Aorta (tissue), 5 donors: Measurements from ENCODE around the gene COPS9. TPM values are rescaled to one million over a fixed set of nuclear protein-coding genes. Genes with fewer than 3 reads are reported as not detected.

Experiments used
- ATAC-seq: fragments of 200-7000 bp; cut with Tn5 transposase; one replicate; pipeline ENCODE4 v1.9.1; 2022; ENCODE audit warnings: moderate library complexity; ENCODE audit not compliant: low FRiP score
- DNase-seq, 2 donors: peaks; one replicate each; pipeline ENCODE4 v3.0.0-alpha.2; 2020
- H3K27ac ChIP-seq, 2 donors: one replicate each; pipeline ENCODE4 v1.5.1; 2013; ENCODE audit warnings: low read length in 2 of 2, mild to moderate bottlenecking in 2 of 2, moderate library complexity in 2 of 2, control low read depth in 1 of 2, inconsistent platforms in 1 of 2, low read depth in 1 of 2
- H3K27me3 ChIP-seq, 2 donors: one replicate each; pipeline ENCODE4 v1.6.1; 2013; ENCODE audit warnings: control low read depth in 1 of 2, low read length in 1 of 2, mild to moderate bottlenecking in 1 of 2, moderate library complexity in 1 of 2; ENCODE audit not compliant: insufficient read depth in 2 of 2, control insufficient read depth in 1 of 2
- H3K36me3 ChIP-seq, 2 donors: one replicate each; pipeline ENCODE4 v1.6.1; 2013; ENCODE audit warnings: control low read depth in 1 of 2, low read length in 1 of 2, mild to moderate bottlenecking in 1 of 2; ENCODE audit not compliant: insufficient read depth in 2 of 2, control insufficient read depth in 1 of 2
- H3K4me1 ChIP-seq, 2 donors: one replicate each; pipeline ENCODE4 v1.6.1; 2013; ENCODE audit warnings: low read length in 2 of 2, control low read depth in 1 of 2, mild to moderate bottlenecking in 1 of 2, moderate library complexity in 1 of 2; ENCODE audit not compliant: insufficient read depth in 2 of 2, control insufficient read depth in 1 of 2
- H3K4me3 ChIP-seq, 2 donors: one replicate each; pipeline ENCODE4 v1.5.1; 2013; ENCODE audit warnings: low read length in 2 of 2, control low read depth in 1 of 2, mild to moderate bottlenecking in 1 of 2
- H3K9me3 ChIP-seq: one replicate; pipeline ENCODE4 v1.6.1; 2013; ENCODE audit warnings: mild to moderate bottlenecking, low read length; ENCODE audit not compliant: control insufficient read depth
- WGBS, 2 donors: extraction: QIAGEN DNeasy Blood & Tissue Kit; methylation state at CpG; one replicate each; pipeline ENCODE4 v1.1.7; 2013; 5-methylcytosine and 5-hydroxymethylcytosine counted together
- intact Hi-C, 2 donors: fragments of 100-400 bp; cut with DNase I; formaldehyde crosslinking; loops; one replicate each; pipeline versions ENCODE4 v1.14.2 to v1.15.0; 2022
- polyA plus RNA-seq, 2 donors: library from polyadenylated mRNA; stranded (reverse); fragments of 200-250 nt; gene quantifications; one replicate each; pipeline ENCODE4 v1.2.3, GENCODE V29; 2013
- total RNA-seq, 2 donors: library from RNA; stranded (reverse); fragmentation: NEBNext Ultra II Directional; extraction: Animal tissue kit (Norgen Biotek cat#: 25700); gene quantifications; one replicate each; pipeline ENCODE4 v1.2.1, GENCODE V29; 2021
- donor health status: healthy with polysubstance abuse.
- donor health status: Bipolar disorder and iron deficiency.
- donor health status: DM: no; HTN: no; CAD: no.
- donor health status: DM: no; HTN: no; CAD: no.
- donor health status: DM: yes; HTN: yes; CAD: no.

The COPS9 gene
- total and polyA plus RNA-seq, 4 donors: 83.7 to 787 (median 254) TPM

DNA sequence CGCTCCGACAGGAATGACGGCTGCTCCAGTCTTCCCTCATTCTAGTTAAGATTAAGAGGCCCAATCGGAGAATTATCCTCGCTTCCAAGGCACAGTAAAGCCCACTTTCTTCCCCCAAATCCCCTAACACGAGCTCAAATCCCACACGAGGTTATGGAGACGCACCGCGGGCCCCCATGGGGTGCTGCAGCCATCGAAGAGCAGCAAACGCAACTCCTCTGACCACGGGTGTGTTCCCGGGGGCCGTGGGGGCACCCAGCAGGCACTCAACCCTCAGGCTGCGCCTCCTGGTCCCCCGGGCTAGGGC is 446 bp downstream of the COPS9 start:
- WGBS, 2 donors: 1 to 2% methylated on average over 17 of the region's 17 CpGs
- intact Hi-C loops: no loop called here
- ATAC-seq: no peak

GRCh38 chr2:240134956-240135520 is 1.1 kb downstream of the COPS9 start:
- no peaks in the 10 kb centered on the region for H3K27me3 ChIP-seq
- ATAC-seq (no peak), DNase-seq (peak; percentile 21 to 57)
- no peak overlapping the region for H3K27ac ChIP-seq
- WGBS, 2 donors: 81 to 83% methylated on average over 15 of the region's 15 CpGs
- H3K4me1 ChIP-seq: no peaks in the 10 kb centered on the region
- H3K36me3 ChIP-seq: peaks cover 0 to 13% of the 10 kb centered on the region in 2 donors
- no peaks in the 10 kb centered on the region for H3K9me3 ChIP-seq
- peak overlapping the region in 1 of 2 donors; percentile 84 for H3K4me3 ChIP-seq
- intact Hi-C loops: no loop called here

More for the DNA sequence above, 446 bp downstream of the COPS9 start:
- peak overlapping the region; percentile 84 to 91 for H3K4me3 ChIP-seq
- H3K9me3 ChIP-seq: no peaks in the 10 kb centered on the region
- H3K27ac ChIP-seq: no peak overlapping the region
- peaks cover 0 to 8% of the 10 kb centered on the region in 2 donors for H3K36me3 ChIP-seq
- no peak for DNase-seq
- no peaks in the 10 kb centered on the region for H3K4me1 ChIP-seq
- no peaks in the 10 kb centered on the region for H3K27me3 ChIP-seq

GRCh38 chr2:240134466-240134865 is 1.6 kb downstream of the COPS9 start:
- no peak overlapping the region for H3K27ac ChIP-seq
- DNase-seq (peak in 1 of 2 donors; percentile 56), ATAC-seq (no peak)
- H3K27me3 ChIP-seq: no peaks in the 10 kb centered on the region
- no peak overlapping the region for H3K4me3 ChIP-seq
- H3K36me3 ChIP-seq: peaks cover 0 to 19% of the 10 kb centered on the region in 2 donors
- WGBS, 2 donors: 90 to 93% methylated on average over 6 of the region's 6 CpGs
- no peaks in the 10 kb centered on the region for H3K9me3 ChIP-seq
- intact Hi-C loops: no loop called here
- H3K4me1 ChIP-seq: no peaks in the 10 kb centered on the region

DNA sequence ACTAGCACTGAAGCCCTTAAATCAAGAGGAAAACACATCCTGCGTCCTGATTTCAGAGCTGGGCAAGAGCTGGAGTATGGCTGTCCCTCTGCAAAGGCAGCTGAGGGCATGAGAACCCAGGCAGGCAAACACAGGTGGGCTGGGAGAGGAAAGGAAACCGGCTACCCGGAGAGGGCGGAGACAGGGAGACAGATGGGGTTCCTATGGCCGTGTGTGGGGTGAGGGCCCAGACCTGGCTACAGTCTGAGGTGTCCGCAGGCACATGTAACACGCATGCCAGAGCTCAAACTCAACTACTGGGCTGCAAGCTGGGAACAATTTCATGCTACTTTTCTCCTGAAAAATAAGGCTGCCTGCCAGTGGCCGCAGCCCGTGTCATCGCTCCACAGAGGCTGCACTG is 2.7 kb downstream of the COPS9 start:
- no peak overlapping the region for H3K27ac ChIP-seq
- intact Hi-C loops: no loop called here
- DNase-seq (peak; percentile 36 to 43), ATAC-seq (no peak)
- no peaks in the 10 kb centered on the region for H3K4me1 ChIP-seq
- H3K4me3 ChIP-seq: no peak overlapping the region
- no peaks in the 10 kb centered on the region for H3K9me3 ChIP-seq
- WGBS, 2 donors: 88 to 90% methylated on average over 10 of the region's 10 CpGs
- H3K36me3 ChIP-seq: peaks cover 3 to 22% of the 10 kb centered on the region in 2 donors
- no peaks in the 10 kb centered on the region for H3K27me3 ChIP-seq

GRCh38 chr2:240132651-240132980 is 3.5 kb downstream of the COPS9 start:
- peaks cover 3 to 22% of the 10 kb centered on the region in 2 donors for H3K36me3 ChIP-seq

GRCh38 chr2:240131941-240132650 is 4.0 kb downstream of the COPS9 start:
- no peaks in the 10 kb centered on the region for H3K27me3 ChIP-seq
- no peaks in the 10 kb centered on the region for H3K9me3 ChIP-seq
- no peak overlapping the region for H3K27ac ChIP-seq
- no peaks in the 10 kb centered on the region for H3K4me1 ChIP-seq
- ATAC-seq (no peak), DNase-seq (peak; percentile 28 to 66)
- peaks cover 3 to 22% of the 10 kb centered on the region in 2 donors for H3K36me3 ChIP-seq
- H3K4me3 ChIP-seq: no peak overlapping the region
- intact Hi-C loops: no loop called here
- 84 to 93% methylated on average over 22 of the region's 22 CpGs for WGBS, 2 donors

More at GRCh38 chr2:240132651-240132980, 3.5 kb downstream of the COPS9 start:
- WGBS, 2 donors: 93 to 96% methylated on average over 5 of the region's 5 CpGs
- H3K4me1 ChIP-seq: no peaks in the 10 kb centered on the region
- no peak for ATAC-seq
- no peak overlapping the region for H3K4me3 ChIP-seq
- no peak for DNase-seq
- no peaks in the 10 kb centered on the region for H3K9me3 ChIP-seq
- H3K27ac ChIP-seq: no peak overlapping the region
- no peaks in the 10 kb centered on the region for H3K27me3 ChIP-seq
- intact Hi-C loops: no loop called here

DNA sequence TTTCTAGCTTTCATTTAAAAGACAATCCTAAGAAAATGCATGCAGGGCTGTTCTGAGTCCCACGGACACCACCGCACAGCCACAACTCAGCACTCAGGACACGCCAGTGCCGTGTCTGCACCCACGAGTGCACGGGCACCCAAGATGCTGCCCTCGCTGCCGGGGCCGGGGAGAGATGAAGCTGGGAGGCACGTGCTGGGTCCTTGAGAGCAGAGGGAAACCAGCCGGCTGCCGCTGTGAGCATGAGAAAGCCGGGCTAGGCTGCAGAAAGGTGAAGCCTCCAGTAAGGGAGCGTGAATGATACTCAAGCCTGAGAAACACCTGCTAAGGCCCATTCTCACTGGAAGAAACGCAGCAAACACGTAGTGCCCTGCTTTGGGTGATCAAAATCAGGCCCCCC is 4.8 kb downstream of the COPS9 start:
- ATAC-seq (no peak), DNase-seq (peak; percentile 27 to 72)
- H3K27ac ChIP-seq: no peak overlapping the region
- no peak overlapping the region for H3K4me3 ChIP-seq
- H3K27me3 ChIP-seq: no peaks in the 10 kb centered on the region
- intact Hi-C loops: no loop called here
- WGBS, 2 donors: 92 to 96% methylated on average over 16 of the region's 16 CpGs
- H3K9me3 ChIP-seq: peaks cover 3% of the 10 kb centered on the region
- H3K4me1 ChIP-seq: no peaks in the 10 kb centered on the region
- peaks cover 3 to 22% of the 10 kb centered on the region in 2 donors for H3K36me3 ChIP-seq

- Histone ChIP-seq H3K27ac (no peak overlapping the region), H3K27me3 (no peaks in the 10 kb centered on the region), H3K4me3 (no peak overlapping the region), H3K4me1 (no peaks in the 10 kb centered on the region), H3K36me3 (peaks cover 3 to 22% of the 10 kb centered on the region in 2 donors), H3K9me3 (peaks cover 6% of the 10 kb centered on the region)
- ATAC-seq: no peak
- WGBS, 2 donors: 92% methylated on average over 23 of the region's 23 CpGs
- intact Hi-C loops: no loop called here
- peak; percentile 8 to 63 for DNase-seq
Observed at GRCh38 chr2:240130393-240131195, 5.5 kb downstream of the COPS9 start.
